DOHH2 (cell line): ENCODE data around the gene VPS51.

Experiments
- EZH2phosphoT487 ChIP-seq: fragments of 200-600 bp; sonication (generic); IDR thresholded peaks from 2 replicates; pipeline ENCODE4 v1.6.1; 2017; ENCODE audit warnings: borderline replicate concordance, mild to moderate bottlenecking, antibody characterized with exemption, low read length, moderate library complexity, mixed read lengths
- TF ChIP-seq, protein P1 (sequence below): fragments of 200-600 bp; sonication (generic); IDR thresholded peaks from one replicate; pipeline ENCODE4 v1.5.1; 2014; ENCODE audit warnings: antibody characterized with exemption, mild to moderate bottlenecking, low read depth, low read length; ENCODE audit not compliant: poor library complexity, severe bottlenecking

DNA sequence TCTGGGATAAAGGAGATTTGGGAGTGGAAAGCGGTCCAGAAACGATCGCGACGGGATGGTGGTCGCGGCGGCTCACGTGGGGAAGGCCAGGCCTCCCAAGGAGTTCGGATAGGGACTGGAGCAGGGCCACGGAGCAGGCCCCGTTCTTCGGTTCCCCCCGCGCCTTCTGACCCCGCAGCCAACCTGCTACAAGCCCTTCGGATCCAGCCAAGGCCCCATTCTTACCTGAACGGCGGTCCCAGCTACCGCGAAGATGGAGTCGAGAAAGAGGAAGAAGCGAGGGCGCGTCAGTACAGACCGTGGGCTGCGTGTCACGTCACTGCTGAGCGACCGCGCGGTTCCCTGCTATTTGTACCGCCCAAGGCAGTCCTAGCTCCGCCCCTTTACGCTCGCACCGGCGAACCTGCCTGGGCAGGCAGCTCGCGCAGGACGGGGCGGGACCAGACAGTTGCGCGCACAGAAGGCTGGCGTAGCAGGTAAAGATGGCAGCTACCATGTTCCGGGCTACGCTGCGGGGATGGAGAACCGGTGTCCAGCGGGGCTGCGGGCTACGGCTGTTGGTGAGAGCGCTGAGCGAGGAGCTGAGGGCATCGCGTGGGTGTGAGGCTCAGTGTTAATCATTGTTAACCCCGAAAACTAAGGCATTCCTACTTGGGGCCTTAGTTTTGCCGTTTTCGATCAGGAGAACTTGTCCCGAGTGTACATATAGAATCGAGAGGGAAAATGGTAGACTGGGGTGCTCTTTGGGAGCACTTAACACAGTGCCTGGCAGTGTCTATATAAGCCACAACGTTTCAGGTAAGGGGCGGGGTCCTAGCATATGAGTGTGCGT, 26.1 kb downstream of the VPS51 start, which contains the start of the genes FAU and MRPL49:
- TF ChIP-seq, protein P1, sequence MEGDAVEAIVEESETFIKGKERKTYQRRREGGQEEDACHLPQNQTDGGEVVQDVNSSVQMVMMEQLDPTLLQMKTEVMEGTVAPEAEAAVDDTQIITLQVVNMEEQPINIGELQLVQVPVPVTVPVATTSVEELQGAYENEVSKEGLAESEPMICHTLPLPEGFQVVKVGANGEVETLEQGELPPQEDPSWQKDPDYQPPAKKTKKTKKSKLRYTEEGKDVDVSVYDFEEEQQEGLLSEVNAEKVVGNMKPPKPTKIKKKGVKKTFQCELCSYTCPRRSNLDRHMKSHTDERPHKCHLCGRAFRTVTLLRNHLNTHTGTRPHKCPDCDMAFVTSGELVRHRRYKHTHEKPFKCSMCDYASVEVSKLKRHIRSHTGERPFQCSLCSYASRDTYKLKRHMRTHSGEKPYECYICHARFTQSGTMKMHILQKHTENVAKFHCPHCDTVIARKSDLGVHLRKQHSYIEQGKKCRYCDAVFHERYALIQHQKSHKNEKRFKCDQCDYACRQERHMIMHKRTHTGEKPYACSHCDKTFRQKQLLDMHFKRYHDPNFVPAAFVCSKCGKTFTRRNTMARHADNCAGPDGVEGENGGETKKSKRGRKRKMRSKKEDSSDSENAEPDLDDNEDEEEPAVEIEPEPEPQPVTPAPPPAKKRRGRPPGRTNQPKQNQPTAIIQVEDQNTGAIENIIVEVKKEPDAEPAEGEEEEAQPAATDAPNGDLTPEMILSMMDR, result no peak
- no peak for TF ChIP-seq EZH2phosphoT487
